Choroid plexus epithelial cell (primary cell): ENCODE results near the gene SNX19.

Experiments
- DNase-seq: peaks from one replicate; pipeline ENCODE4 v3.0.0-alpha.2; 2010; ENCODE audit warnings: low read depth
- H3K4me3 ChIP-seq: 2 replicates; pipeline ENCODE4 v1.5.1; 2011; ENCODE audit warnings: low read depth, mild to moderate bottlenecking, control low read depth, low read length, moderate library complexity
- CTCF ChIP-seq: conservative IDR thresholded peaks from 2 replicates; pipeline ENCODE4 v1.5.1; 2011; ENCODE audit warnings: low read depth, mild to moderate bottlenecking, control low read depth, inconsistent platforms, low read length, moderate library complexity

Gene SNX19

DNA sequence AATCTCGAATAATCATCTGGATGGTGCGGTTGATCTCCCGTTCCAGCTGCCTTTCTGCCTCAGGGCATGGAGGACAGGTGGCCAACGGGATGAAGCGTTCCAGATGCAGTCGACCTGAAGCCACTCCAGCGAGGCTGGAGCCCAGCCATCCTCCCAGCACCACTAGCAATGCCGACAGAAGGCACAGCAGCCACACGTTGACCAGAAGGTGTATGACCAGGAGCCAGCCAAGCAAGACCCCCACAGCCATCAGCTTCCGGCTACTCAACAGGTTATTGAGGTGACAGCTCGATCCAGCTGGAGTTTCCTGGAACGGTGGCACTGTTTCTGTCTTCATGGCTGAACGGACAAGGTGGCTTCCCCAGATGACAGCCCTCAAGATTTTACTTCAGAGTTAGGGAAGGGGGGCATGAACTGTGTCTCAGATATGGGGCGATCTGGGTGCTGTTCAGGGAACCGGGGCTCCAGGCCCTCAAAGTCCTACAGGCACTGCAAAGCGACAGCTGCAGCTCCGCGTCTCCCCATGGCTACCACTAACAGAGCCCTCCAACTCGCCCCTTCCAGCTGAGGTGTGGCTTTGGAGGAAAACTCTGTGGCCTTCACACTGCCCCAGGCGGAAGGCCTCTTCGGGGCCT is 559 bp downstream of the SNX19 start:
- no peak for DNase-seq
- peak overlapping the region; percentile 89 for H3K4me3 ChIP-seq
- no peak for TF ChIP-seq CTCF

- H3K4me3 ChIP-seq: no peak overlapping the region
- peak; percentile 16 for TF ChIP-seq CTCF
- no peak for DNase-seq
Measured at GRCh38 chr11:130913268-130913667, 3.0 kb downstream of the SNX19 start.

GRCh38 chr11:130912552-130912951 is 3.7 kb downstream of the SNX19 start:
- no peak for DNase-seq
- no peak overlapping the region for H3K4me3 ChIP-seq
- no peak for TF ChIP-seq CTCF

DNA sequence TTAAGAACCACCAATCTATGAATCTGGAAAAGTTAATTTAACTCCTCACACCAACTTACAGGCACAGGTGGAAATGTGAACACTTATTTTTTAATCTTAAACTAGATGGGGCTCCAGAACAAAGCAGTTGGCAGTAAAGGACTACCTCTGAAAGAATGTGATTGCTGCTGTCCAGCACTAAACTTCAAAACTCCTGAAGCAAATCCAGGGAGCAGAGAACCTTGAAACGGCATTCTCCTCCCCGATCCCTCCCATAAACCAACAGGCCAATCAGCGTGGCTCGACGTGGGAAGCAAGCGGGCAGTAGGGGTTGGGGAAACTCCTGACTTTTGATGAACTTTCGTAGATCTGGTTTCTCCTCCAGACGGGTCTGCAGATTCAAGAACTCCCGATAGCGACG is 5.0 kb downstream of the SNX19 start:
- no peak for DNase-seq
- H3K4me3 ChIP-seq: no peak overlapping the region
- TF ChIP-seq CTCF: no peak

GRCh38 chr11:130909650-130910049 is 6.6 kb downstream of the SNX19 start:
- no peak overlapping the region for H3K4me3 ChIP-seq
- peak; percentile 90 for DNase-seq
- no peak for TF ChIP-seq CTCF

DNA sequence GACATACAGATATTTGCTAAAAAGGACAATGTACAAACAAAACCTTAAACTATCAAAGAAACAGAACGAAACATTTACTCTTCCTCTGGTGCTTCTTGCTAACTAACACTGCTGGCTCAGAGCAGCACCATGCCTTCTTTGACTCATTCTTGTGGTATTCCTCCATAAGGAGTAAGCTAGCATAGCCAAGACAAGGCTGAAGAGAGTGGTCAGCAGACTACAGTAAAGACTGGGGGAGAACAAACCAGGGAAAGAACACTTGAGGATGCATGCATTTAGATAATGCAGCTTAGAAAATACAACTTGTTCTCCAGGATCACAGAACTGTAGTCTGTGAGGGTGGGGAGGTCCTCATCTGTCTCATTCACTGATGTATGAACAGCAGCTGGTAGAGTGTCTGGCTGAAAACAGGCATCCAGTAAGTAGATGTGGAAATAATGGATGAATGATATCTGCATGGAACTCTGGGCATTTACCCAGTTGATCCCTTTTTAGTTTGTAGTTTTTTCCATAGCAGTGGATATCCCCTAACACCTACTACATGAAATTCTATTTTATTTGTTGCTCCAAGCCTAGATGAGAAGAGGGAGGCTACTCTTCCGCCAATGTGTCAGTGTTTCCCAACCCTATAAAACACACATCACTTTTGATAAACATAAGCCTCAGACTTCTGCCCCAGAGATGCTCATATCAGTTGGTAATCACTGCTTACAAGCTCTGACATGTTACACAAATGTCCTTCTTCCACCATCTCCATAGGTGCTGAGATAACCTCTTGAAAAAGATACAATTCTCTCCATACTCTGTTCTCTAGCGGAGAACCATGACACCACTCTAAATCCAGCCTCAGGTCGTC is 7.3 kb downstream of the SNX19 start:
- no peak overlapping the region for H3K4me3 ChIP-seq
- DNase-seq: peak; percentile 94
- TF ChIP-seq CTCF: no peak
